GM18951 (cell line): ENCODE data around the gene TSPAN14.
"Not testable (repeated sequence)": the region's sequence is repeated elsewhere in the genome, so short reads cannot be mapped to it uniquely, and the experiment has no call there.

Experiments
- POLR2A ChIP-seq: IDR thresholded peaks from 4 replicates; pipeline ENCODE4 v1.6.1; 2011; ENCODE audit warnings: mild to moderate bottlenecking; ENCODE audit not compliant: insufficient read length, insufficient read depth; ENCODE audit errors: extremely low read depth
- in situ Hi-C: fragments of 300-500 bp; cut with MboI; formaldehyde crosslinking; loops from one replicate; pipeline ENCODE4 v1.12.0; 2022; ENCODE audit warnings: low sequenced_read_pairs, mixed read lengths, inconsistent platforms; ENCODE audit not compliant: unreplicated experiment

Gene TSPAN14

DNA sequence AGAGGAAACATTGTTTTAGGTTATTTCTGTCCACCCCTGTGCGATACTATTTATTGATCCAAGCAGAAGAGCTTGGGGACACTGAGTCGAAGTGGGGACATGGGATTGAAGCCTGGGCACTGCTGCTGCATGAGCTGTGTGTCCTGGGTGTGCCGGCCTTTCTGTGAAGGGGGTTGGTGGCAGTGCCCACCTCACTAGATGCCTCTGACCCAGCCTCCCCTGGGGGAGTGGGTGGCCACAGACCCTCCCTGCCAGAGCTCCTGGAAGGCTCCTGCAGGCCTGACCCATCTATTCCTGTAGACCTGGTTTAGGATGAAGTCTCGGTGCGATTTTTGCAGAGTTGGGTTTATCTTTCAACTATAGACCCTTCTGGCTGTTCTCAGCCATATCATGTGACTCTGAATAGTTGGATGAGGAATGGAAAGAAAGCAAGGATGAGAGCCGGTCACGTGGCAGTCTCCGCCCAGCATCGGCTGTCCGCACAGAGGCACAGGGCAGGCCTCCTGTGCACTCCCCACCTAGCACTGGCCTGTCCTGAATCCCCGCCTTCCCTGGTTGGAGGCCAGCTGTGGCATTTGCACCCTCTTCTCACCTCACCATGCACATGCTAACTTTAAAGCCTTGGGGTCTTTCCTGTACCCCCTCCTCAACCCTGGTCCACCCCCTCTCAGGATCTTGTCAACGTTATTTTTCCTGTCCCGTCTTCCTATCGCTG lies 66.0 kb downstream of the TSPAN14 start:
- TF ChIP-seq POLR2A: no peak
- in situ Hi-C loops: loop anchor here (25.0 kb wide), 1 partner anchor 133 kb away; no protein-coding TSS in a partner anchor

DNA sequence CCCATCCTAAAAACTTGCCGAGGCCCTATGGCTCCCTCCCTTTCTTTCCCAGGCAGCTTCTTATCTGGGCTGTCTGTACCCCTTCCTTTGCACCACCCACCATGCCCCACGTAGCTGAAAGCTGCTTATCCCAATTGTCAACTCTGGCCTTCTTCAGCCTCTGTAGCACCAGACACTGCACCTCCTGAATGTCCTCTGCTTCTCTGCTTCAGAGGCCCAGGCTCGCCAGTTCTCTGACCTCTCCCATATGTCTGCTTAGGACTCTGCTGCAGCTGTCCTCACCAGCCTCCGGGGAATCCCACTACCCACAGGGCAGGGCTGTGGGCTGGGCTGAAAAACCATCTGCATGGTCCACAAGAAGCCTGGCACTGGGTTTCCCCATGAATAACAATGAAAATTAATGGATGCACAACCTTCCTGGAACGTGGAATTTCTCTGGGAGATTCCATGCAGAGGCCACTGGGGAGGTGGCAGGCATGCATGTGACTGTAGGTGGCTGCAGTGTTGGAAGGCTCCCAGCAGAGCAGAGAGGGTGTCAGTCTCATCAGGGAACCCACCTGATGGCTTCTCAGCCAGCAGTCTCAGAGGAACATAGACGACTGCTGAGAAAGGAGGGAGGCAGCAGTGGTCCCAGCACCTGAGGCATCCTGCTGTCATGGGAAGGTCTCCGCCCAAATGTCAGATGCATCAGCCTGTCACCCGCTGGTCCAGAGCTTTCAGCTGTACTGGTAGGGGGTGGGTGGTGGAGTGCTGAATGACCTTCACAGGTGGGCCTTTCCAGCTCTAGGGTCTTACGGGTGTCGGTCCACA lies 66.8 kb downstream of the TSPAN14 start:
- no peak for TF ChIP-seq POLR2A
- in situ Hi-C loops: loop anchor here (25.0 kb wide), 1 partner anchor 134 kb away; no protein-coding TSS in a partner anchor

DNA sequence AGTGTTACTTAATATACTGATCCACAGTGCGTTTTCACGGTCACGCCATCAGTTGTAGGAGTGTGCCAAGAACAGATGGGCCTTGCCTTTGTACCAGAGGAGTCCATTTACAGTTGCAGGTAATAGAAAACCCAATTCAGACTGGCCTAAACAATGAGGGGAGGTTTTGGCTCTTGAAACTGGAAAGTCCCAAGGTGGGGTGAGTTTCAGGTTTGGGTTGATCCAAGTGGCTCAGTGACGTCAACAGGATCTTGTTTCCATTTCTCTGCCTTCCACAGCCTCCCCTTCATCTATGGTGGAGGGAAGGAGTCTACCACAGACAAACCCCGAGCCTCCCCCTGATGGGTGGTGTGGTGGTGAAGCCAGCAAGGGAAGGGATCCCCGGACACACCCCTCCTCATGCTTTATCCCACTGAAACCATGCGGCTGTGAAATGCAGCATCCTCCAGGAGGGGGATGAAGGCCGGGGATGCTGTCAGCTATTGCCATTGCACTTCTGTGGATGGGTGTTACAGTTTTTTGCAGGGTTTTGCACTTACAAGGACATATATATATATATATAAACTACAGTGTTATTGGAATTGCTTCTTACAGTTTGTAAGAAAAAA lies 68.8 kb downstream of the TSPAN14 start:
- in situ Hi-C loops: loop anchor here (25.0 kb wide), 1 partner anchor 136 kb away; no protein-coding TSS in a partner anchor
- TF ChIP-seq POLR2A: no peak

DNA sequence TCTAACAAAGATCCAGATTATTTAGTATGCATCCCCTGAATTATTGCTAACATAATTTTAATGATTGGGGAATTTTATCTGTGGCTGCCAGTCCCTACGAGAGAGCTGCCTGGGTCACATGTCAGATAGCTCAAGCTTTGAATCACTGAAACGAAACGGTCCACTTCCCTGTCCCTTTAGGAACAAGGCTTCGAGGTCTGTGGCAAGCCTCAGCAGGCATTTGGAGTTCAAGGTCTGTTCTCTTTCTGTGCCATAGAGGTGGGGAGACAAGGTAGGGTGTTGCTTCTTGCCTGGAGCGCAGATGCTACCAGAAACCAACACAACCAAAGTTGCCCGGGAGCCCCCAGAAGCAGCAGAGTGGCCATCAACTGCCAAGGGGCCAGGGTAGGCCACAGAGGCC lies 69.7 kb downstream of the TSPAN14 start:
- in situ Hi-C loops: loop anchor here (25.0 kb wide), 1 partner anchor 136 kb away; no protein-coding TSS in a partner anchor
- TF ChIP-seq POLR2A: no peak

DNA sequence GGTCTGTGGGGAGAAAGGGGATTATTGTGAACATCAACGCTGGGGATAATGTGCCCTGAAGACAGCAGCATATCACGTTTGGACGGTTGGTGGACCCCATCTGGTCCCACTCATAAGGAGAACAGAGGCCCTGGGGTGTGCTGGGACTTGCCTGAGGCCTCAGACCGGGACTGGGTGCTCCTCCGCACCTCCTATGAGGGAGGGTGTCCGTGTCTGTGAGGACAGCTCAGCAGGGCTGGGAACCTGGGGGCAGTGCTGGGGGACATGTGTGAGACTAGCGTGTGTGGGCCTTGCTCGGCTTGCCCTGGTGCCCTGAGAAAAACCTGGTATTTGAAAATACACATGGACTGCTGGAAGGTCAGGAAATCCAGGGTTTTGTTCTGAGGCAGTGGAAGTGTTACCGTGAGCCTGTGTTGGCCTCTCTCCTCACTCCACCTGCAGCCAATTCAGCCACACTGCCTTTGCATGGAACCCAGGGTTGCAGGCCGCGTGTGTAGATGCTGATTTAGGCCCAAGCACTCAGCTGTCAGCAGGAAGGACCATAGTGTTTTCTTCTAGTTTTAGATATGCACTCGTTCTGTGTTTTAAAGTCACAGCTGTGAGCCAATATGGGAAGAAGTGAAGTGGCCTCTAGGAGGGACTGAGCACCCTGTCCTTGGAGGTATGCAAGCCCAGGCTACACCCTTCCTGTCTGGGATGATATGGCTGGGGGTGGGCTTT lies 70.2 kb downstream of the TSPAN14 start:
- TF ChIP-seq POLR2A: no peak
- in situ Hi-C loops: loop anchor here (25.0 kb wide), 1 partner anchor 137 kb away; no protein-coding TSS in a partner anchor

DNA sequence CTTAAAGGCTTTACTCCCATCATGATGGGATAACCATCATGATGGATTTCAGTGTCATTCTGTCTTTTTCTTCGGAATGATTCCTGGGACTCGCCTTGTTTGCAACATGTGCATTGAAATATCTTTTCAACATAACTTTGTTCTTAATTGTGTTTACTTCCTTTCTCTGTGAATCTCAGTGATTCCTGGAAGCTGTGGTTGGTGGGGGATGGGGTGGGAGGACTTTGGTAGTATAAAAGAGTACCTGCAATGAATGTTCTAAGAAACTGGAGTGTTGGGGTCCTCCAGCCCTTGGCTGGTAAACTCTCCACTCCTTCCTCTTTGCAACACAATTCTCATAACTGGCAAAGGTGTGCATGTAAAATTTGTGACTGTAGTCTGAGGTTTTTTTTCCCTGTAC lies 72.1 kb downstream of the TSPAN14 start:
- in situ Hi-C loops: no loop called here
- TF ChIP-seq POLR2A: no peak

DNA sequence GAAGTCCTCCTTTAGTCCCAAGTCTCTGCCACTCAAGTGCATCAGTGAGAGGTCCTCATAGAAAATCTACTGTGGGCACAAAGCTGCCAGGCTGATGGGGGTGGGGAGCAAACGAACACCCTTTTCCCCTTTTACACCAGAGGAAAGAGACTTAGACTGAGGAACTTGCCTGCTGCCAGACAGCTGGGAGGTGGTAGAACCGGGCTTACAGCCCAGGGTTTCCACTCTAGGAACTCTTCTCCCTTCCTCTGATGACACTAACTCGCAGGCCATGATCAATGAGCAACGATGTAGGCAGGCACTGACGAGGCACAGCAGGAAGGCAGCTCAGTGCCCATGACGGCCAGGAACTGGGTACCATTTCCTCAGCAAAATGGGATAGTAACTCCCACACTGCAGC lies 72.6 kb downstream of the TSPAN14 start:
- no peak for TF ChIP-seq POLR2A
- in situ Hi-C loops: no loop called here

DNA sequence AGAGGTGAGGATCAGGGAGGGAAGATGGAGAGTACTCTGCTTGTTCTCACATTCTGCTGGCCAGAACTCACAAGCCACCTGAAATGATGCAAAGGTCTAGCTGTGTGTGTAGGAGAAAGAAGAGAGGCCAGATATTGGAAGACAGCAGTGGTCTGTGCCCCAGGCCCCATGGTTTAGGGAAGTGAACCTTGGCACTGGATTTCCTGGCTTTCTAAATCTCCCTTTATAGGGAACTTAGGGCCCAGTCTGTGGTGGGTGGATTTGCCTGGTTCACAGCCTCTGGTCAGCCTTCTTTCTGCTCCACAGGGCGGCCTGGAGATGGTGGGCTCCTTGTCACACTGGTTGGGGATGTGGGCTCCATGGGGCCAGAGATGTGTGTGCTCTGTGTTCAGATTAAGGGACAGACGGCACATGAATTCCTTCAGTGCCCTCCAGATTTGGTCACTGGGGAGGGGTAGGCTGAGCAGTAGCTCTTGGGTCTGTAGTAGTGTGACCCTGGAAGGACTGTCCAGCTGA lies 74.1 kb downstream of the TSPAN14 start:
- TF ChIP-seq POLR2A: no peak
- in situ Hi-C loops: no loop called here

DNA sequence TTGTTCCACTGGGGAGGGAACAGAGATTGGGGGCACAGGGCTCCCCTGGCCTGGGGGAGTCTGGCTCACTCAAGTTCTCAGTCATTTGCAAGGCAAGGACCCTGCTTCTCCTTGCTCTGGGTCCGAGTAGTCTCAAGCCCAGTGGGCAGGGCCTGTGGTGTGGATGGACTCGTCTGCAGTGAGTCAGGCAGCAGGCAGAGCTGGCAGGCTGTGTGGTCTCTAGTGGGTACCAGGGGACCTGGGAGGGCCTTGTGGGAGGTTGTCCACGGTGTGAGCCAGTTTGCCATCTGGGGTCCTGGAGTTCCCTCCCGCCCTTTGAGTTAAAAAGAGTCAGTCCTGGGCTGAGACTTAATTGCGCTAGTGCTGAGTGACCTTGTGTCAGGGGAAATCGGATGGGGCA lies 74.8 kb downstream of the TSPAN14 start:
- no peak for TF ChIP-seq POLR2A
- in situ Hi-C loops: no loop called here

DNA sequence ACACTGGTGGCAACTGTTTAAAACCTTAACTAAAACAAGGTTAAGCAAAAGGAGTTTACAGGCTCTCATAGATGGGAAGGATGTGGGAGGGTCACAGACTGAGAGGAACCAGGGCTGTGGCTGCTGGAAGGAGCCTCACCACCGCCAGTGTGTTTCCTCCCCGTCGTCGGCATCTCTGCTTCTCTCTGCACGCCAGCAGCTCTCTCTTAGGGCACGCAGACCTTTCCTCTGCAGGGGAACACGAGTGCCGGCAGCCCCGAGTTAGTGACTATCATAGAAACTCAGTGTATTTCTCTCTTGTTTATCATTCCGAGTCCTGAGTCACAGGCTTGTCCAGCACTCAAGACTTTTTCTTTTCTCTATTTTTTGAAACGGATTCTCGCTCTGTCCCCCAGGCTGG lies 75.5 kb downstream of the TSPAN14 start:
- in situ Hi-C loops: no loop called here
- no peak for TF ChIP-seq POLR2A

DNA sequence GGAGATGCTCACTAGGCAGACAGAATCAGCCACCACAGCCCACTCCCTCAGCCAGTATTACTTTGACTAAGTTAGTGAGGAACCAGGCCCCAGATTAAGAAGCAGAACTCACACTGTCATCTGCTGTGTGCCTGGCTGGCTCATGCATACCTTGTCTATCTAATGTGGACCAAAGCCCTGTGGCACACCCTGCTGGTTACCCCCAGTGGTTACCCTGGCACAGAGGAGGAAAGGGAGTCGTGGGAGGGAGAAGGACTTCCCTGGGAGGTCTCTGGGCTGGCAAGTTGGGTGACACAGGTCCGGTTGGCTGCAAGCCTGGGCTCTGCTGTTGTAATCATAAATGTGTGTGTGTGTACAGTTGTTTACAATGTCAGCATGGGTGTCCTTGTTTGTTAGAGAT lies 76.1 kb downstream of the TSPAN14 start:
- in situ Hi-C loops: no loop called here
- no peak for TF ChIP-seq POLR2A

DNA sequence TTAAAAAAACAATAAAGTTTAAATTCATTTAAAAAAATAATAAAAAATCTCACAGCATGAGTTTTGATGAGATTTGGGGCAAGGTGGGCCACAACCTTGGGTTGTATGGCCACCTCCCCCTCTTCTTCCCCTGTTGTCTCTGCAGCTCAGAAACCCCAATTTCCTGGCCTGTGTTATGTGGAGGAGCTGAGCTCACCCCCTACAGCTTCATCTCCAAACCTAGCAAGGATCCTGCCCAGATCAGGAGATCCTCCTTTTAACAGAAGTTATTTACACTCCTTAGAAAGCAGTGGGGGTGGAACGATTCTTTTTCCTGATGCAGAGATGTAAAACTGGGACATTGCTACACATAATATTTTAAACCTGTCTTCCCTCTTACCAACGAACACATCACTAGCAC lies 76.7 kb downstream of the TSPAN14 start:
- no peak for TF ChIP-seq POLR2A
- in situ Hi-C loops: no loop called here

DNA sequence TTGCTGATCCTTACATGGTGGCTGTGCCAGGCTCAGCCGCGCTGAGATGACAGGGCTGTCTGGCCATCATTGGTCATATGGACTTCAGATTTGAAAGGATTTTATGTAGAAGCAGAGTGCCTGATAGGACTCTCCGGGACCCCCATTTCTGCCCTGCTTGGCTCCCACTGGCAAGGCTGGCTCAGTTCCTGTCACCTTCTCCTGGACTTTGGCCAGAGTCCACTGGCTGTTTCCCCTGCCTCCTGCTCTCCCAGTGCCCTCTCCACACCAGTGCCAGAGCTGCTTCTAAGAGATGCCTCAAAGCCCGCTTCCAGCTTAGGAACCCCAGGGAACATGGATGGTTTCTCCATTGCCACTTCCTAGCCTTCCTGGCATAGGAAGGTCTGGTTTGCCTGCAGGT lies 78.5 kb downstream of the TSPAN14 start:
- in situ Hi-C loops: no loop called here
- no peak for TF ChIP-seq POLR2A

DNA sequence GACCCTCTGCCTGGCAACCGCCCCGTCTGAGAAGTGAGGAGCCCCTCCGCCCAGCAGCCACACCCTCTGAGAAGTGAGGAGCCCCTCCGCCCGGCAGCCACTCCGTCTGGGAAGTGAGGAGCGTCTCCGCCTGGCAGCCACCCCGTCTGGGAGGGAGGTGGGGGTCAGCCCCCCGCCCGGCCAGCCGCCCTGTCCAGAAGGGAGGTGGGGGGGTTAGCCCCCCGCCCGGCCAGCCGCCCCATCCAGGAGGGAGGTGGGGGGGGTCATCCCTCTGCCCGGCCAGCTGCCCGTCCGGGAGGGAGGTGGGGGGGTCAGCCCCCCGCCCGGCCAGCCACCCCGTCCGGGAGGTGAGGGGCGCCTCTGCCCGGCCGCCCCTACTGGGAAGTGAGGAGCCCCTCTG lies 79.9 kb downstream of the TSPAN14 start:
- in situ Hi-C loops: not testable (repeated sequence)

DNA sequence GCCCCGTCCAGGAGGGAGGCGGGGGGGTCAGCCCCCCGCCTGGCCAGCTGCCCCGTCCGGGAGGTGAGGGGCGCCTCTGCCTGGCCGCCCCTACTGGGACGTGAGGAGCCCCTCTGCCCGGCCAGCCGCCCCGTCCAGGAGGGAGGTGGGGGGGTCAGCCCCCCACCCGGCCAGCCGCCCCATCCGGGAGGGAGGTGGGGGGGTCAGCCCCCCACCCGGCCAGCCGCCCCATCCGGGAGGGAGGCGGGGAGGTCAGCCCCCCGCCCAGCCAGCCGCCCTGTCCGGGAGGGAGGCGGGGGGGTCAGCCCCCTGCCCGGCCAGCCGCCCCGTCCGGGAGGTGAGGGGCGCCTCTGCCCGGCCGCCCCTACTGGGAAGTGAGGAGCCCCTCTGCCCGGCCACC lies 80.5 kb downstream of the TSPAN14 start:
- in situ Hi-C loops: not testable (repeated sequence)
